Prostate gland (tissue), 2 donors: ENCODE data around the gene PDE10A.

Source experiments
- POLR2A ChIP-seq: fragments of 450-650 bp; IDR thresholded peaks from one replicate; pipeline ENCODE4 v1.6.1; 2016; ENCODE audit warnings: antibody characterized with exemption, mild to moderate bottlenecking
- POLR2AphosphoS5 ChIP-seq: sonication (generic); formaldehyde crosslinking; IDR thresholded peaks from one replicate; pipeline ENCODE4 v1.6.1; 2017; ENCODE audit warnings: antibody characterized with exemption
- TF ChIP-seq, protein P1 (sequence below), 4 experiments: fragments of 200-600 bp in 2 of 4; fragments of 450-650 bp in 2 of 4; sonication (generic) in 2 of 4; IDR thresholded peaks; 1 replicate in 3 of 4; 2 replicates in 1 of 4; pipeline ENCODE4 v1.5.1; 2016 to 2019; ENCODE audit warnings: antibody characterized with exemption in 4 of 4, mild to moderate bottlenecking in 2 of 4, moderate library complexity in 2 of 4

DNA sequence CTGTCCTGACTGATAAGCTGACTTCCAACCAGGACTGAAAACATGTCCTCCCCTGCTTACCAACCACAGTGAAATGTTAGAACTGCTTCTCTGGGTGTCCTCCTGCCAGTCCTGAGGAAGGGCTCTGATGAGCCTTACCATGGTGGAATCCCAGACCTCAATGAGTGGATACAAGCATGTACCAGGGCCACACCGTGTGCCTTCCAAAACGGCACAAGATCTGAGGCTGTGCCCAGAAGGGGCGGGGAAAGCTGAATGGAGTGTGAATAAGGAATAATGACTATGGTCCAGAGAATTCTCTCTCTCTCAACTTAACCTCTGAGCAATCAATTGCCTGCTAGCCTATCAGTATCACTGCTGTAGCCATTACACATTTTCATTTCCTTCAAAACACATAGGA, 51.7 kb downstream of the PDE10A start:
- TF ChIP-seq, protein P1, sequence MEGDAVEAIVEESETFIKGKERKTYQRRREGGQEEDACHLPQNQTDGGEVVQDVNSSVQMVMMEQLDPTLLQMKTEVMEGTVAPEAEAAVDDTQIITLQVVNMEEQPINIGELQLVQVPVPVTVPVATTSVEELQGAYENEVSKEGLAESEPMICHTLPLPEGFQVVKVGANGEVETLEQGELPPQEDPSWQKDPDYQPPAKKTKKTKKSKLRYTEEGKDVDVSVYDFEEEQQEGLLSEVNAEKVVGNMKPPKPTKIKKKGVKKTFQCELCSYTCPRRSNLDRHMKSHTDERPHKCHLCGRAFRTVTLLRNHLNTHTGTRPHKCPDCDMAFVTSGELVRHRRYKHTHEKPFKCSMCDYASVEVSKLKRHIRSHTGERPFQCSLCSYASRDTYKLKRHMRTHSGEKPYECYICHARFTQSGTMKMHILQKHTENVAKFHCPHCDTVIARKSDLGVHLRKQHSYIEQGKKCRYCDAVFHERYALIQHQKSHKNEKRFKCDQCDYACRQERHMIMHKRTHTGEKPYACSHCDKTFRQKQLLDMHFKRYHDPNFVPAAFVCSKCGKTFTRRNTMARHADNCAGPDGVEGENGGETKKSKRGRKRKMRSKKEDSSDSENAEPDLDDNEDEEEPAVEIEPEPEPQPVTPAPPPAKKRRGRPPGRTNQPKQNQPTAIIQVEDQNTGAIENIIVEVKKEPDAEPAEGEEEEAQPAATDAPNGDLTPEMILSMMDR (IDR thresholded peaks at IDR 0.05): no peak
- TF ChIP-seq POLR2A: no peak
- no peak for TF ChIP-seq POLR2AphosphoS5
